Karpas-422 (cell line): ENCODE data around the gene CLEC2L. TPM values are rescaled to one million over a fixed set of nuclear protein-coding genes. Genes with fewer than 3 reads are reported as not detected.

ENCODE experiments used
- DNase-seq: peaks from one replicate; pipeline ENCODE4 v3.0.0-alpha.2; 2015
- H2AFZ ChIP-seq: fragments of 200-600 bp; sonication (generic); 2 replicates; pipeline ENCODE4 v1.6.1; 2014; ENCODE audit warnings: antibody characterized with exemption, low read length, mixed read lengths
- H3K27ac ChIP-seq: fragments of 200-600 bp; sonication (generic); 2 replicates; pipeline ENCODE4 v1.5.1; 2014; ENCODE audit warnings: mild to moderate bottlenecking, low read length, moderate library complexity
- H3K27me3 ChIP-seq: fragments of 200-600 bp; sonication (generic); 2 replicates; pipeline ENCODE4 v1.6.1; 2014; ENCODE audit warnings: low read length, mixed read lengths
- H3K36me3 ChIP-seq: fragments of 200-600 bp; sonication (generic); 2 replicates; pipeline ENCODE4 v1.6.1; 2014; ENCODE audit warnings: low read length, mixed read lengths; ENCODE audit not compliant: insufficient read depth
- H3K4me1 ChIP-seq: fragments of 200-600 bp; sonication (generic); 2 replicates; pipeline ENCODE4 v1.6.1; 2014; ENCODE audit warnings: mild to moderate bottlenecking, low read length, mixed read lengths
- H3K4me2 ChIP-seq: fragments of 200-600 bp; sonication (generic); 2 replicates; pipeline ENCODE4 v1.6.1; 2014; ENCODE audit warnings: low read length, low read depth, mild to moderate bottlenecking; ENCODE audit not compliant: poor library complexity, severe bottlenecking
- H3K4me3 ChIP-seq: fragments of 200-600 bp; sonication (generic); 2 replicates; pipeline ENCODE4 v1.5.1; 2014; ENCODE audit warnings: mild to moderate bottlenecking, antibody characterized with exemption, low read length, mixed read lengths
- H3K79me2 ChIP-seq: fragments of 200-600 bp; sonication (generic); 2 replicates; pipeline ENCODE4 v1.6.1; 2014; ENCODE audit warnings: mild to moderate bottlenecking, low read length, mixed read lengths
- H3K9ac ChIP-seq: fragments of 200-600 bp; sonication (generic); 2 replicates; pipeline ENCODE4 v1.6.0; 2014; ENCODE audit warnings: low read length
- H3K9me2 ChIP-seq: fragments of 200-600 bp; sonication (generic), shearing (Covaris generic); replicated peaks from 2 replicates; pipeline ENCODE4 v1.6.0; 2014; ENCODE audit warnings: mild to moderate bottlenecking, low read length, moderate library complexity; ENCODE audit not compliant: insufficient read depth
- H3K9me3 ChIP-seq: fragments of 300-700, 200-600 bp; sonication (generic); 2 replicates; pipeline ENCODE4 v1.6.1; 2014; ENCODE audit warnings: low read length, mixed read lengths
- H4K20me1 ChIP-seq: fragments of 200-600 bp; sonication (generic); 2 replicates; pipeline ENCODE4 v1.6.1; 2014; ENCODE audit warnings: mild to moderate bottlenecking, antibody characterized with exemption, low read length, low read depth; ENCODE audit not compliant: insufficient read depth
- total RNA-seq: library from RNA; depleted of rRNA; stranded (reverse); fragments of >200 nt; shearing (Covaris generic); gene quantifications from 2 replicates; pipeline ENCODE4 v1.2.3, GENCODE V29; 2014; ENCODE audit warnings: low replicate concordance

Gene CLEC2L
- total RNA-seq, 1 experiment from 2014 or later = not detected

DNA sequence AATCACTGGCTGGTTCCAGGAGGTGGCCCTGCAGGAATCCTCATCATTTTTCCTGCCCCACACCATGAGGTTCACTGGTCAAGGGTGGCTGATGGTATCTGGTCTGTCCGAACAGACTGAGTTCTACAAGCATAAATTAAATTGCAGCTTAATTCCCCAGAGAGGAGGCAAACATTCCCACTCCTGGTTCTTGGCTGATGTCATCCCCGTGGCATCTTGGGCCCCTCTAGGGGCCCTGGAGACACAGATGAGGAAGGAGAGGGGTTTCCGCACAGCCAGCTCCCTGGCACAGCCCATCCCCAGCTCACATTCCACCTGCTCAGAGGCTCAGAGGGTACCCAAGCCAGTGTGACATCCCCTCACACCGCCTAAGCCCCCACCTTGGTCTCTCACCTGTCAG, 34.7 kb upstream of the CLEC2L start:
- Histone ChIP-seq H3K27ac (no peak overlapping the region), H3K4me2 (no peak overlapping the region), H3K9ac (no peak overlapping the region), H4K20me1 (no peaks in the 10 kb centered on the region), H3K9me2 (no peaks in the 10 kb centered on the region), H3K36me3 (no peaks in the 10 kb centered on the region), H3K79me2 (no peaks in the 10 kb centered on the region), H3K4me1 (no peaks in the 10 kb centered on the region), H2AFZ (no peak overlapping the region), H3K27me3 (no peaks in the 10 kb centered on the region), H3K9me3 (no peaks in the 10 kb centered on the region), H3K4me3 (no peak overlapping the region)
- DNase-seq = no peak

DNA sequence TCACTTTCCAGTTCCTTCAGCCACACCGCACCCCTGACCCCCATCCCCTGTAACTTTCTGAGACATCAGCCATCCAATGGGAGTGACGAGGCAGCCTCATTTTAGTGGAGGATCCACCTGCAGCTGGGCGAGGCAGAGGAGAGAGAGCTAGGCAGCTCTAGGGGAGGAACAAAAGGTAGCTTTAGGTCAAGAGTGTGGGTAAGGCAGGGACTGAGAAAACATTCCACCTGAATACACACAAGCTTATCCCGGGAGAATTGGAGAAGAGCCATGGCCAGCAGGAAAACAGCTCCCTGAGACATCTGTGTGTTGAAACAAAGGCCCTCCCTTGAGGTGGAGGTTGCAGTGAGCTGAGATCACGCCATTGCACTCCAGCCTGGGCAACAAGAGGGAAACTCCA, 33.4 kb upstream of the CLEC2L start:
- Histone ChIP-seq H3K4me3 (no peak overlapping the region), H3K36me3 (no peaks in the 10 kb centered on the region), H3K9ac (no peak overlapping the region), H3K9me2 (no peaks in the 10 kb centered on the region), H4K20me1 (no peaks in the 10 kb centered on the region), H3K9me3 (no peaks in the 10 kb centered on the region), H2AFZ (no peak overlapping the region), H3K27me3 (no peaks in the 10 kb centered on the region), H3K4me1 (no peaks in the 10 kb centered on the region), H3K79me2 (no peaks in the 10 kb centered on the region), H3K4me2 (no peak overlapping the region), H3K27ac (no peak overlapping the region)
- no peak for DNase-seq

DNA sequence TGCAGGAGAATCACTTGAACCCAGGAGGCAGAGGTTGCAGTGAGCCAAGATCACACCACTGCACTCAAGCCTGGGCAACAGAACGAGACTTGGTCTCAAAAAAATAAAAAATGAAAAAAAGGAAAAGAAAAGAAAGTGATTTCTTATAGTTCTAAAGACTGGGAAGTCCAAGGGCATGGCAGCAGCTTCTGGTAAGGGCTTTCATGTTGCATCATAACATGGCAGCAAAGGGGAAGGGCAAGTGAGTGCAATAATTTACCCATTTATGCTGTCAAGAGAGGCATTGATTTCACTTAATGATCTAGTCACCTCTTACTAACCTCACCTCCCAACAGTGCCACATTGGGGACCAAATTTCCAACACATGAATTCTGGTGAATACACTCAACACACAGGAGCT, 31.2 kb upstream of the CLEC2L start:
- no peak overlapping the region for H2AFZ ChIP-seq
- no peaks in the 10 kb centered on the region for H4K20me1 ChIP-seq
- no peak overlapping the region for H3K9ac ChIP-seq

DNA sequence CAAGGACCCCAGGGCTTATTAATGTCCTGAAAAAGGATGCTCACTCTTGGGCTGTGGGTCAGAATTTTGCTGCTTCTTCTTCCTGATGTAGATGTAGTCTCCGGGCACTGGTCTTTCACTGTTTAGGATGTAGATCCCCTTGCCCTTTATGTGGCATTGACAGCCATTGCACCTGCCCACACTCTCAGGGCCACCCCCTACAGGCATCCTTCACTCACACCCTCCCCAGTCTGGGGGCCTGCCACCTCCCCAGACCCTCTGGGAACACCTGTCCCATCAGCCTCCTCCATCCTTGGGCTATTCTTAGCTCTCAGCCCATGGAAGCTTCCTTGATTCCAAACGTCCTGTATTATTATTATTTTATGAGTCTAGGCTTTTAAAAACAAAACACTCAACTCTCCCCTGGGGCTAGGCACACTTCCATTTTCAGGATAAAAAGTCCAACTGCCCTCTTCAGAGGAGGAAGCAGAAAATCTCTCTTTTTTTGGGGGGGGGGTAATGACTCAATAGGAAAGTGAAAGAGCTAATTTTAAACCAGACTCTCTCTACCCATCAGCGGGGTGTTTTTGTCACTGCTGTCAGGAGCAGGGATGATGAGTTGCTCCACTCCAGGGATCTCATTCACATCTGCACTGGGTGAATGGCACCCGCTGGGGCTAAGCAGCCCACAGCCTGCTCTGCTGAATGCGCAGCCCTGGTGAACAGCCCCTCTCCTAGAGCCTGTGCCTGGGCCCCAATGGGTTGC, 28.5 kb upstream of the CLEC2L start:
- Histone ChIP-seq H3K4me2 (no peak overlapping the region), H3K9me3 (no peaks in the 10 kb centered on the region), H3K79me2 (no peaks in the 10 kb centered on the region), H3K9me2 (no peaks in the 10 kb centered on the region), H3K36me3 (no peaks in the 10 kb centered on the region), H3K9ac (no peak overlapping the region), H3K27me3 (no peaks in the 10 kb centered on the region), H2AFZ (no peak overlapping the region), H3K27ac (no peak overlapping the region), H4K20me1 (no peaks in the 10 kb centered on the region), H3K4me3 (no peak overlapping the region), H3K4me1 (no peaks in the 10 kb centered on the region)
- no peak for DNase-seq

More for the DNA sequence above, 31.2 kb upstream of the CLEC2L start:
- Histone ChIP-seq H3K4me3 (no peak overlapping the region), H3K27ac (no peak overlapping the region), H3K9me3 (no peaks in the 10 kb centered on the region), H3K9me2 (no peaks in the 10 kb centered on the region), H3K79me2 (no peaks in the 10 kb centered on the region), H3K4me1 (no peaks in the 10 kb centered on the region), H3K4me2 (no peak overlapping the region), H3K36me3 (no peaks in the 10 kb centered on the region), H3K27me3 (no peaks in the 10 kb centered on the region)
- DNase-seq = no peak

DNA sequence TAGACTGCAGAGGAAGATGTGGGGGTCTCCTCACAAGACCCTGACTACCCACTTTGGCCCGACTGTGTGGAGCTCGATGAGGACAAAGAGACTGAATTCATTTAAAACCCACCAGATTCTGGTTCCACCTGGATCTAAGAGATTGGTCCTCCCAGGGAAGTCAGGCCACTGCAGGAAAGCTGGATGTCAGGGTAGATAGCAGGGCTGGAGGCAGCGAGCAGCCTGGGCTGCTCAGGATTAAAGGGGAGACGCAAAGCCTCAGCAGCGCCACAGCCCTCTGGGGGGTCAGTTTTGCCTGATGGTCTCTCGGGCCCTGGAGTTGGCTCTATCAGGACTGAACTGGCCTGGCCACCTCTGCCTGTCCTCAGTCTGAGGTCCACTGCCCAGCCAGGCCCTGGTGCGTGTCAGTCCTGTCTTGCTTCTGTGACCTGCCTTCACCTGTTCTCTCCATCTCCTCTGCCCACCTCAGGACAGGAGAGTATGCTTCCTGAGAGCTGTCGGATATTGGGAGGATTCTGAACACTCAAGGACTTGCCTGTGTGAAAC, 27.8 kb upstream of the CLEC2L start:
- no peaks in the 10 kb centered on the region for H3K27me3 ChIP-seq
- H2AFZ ChIP-seq = no peak overlapping the region
- no peak overlapping the region for H3K27ac ChIP-seq
- no peak for DNase-seq
- H3K9me2 ChIP-seq = no peaks in the 10 kb centered on the region
- no peaks in the 10 kb centered on the region for H3K4me1 ChIP-seq
- no peak overlapping the region for H3K9ac ChIP-seq
- no peaks in the 10 kb centered on the region for H3K79me2 ChIP-seq
- H3K9me3 ChIP-seq = no peaks in the 10 kb centered on the region
- no peak overlapping the region for H3K4me3 ChIP-seq
- H4K20me1 ChIP-seq = no peaks in the 10 kb centered on the region
- no peaks in the 10 kb centered on the region for H3K36me3 ChIP-seq
- H3K4me2 ChIP-seq = no peak overlapping the region

DNA sequence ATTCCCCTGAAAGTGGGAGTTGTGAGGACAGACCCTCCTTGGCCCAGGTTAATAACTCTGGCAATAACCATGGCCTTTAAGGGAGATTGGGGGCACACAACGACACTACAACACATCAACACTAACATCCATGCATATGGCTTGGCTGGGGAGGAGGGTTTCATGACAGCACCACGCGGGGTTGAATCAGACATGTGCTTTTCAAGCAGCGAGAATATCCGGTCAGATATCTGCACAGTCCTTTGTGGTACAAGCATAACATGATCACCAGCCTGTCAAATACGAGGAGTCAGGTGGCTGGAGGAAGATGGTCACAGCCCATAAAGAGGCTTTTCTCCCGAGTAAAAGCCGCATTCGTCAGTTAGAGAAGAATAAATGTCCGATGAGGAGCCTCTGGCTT, 27.0 kb upstream of the CLEC2L start:
- H3K4me2 ChIP-seq = no peak overlapping the region
- no peaks in the 10 kb centered on the region for H3K36me3 ChIP-seq
- no peak for DNase-seq
- no peaks in the 10 kb centered on the region for H3K9me3 ChIP-seq
- H3K4me1 ChIP-seq = no peaks in the 10 kb centered on the region
- H3K4me3 ChIP-seq = no peak overlapping the region
- H3K9ac ChIP-seq = no peak overlapping the region
- no peak overlapping the region for H2AFZ ChIP-seq
- no peaks in the 10 kb centered on the region for H3K9me2 ChIP-seq
- no peak overlapping the region for H3K27ac ChIP-seq
- no peaks in the 10 kb centered on the region for H3K27me3 ChIP-seq
- no peaks in the 10 kb centered on the region for H4K20me1 ChIP-seq
- H3K79me2 ChIP-seq = no peaks in the 10 kb centered on the region

DNA sequence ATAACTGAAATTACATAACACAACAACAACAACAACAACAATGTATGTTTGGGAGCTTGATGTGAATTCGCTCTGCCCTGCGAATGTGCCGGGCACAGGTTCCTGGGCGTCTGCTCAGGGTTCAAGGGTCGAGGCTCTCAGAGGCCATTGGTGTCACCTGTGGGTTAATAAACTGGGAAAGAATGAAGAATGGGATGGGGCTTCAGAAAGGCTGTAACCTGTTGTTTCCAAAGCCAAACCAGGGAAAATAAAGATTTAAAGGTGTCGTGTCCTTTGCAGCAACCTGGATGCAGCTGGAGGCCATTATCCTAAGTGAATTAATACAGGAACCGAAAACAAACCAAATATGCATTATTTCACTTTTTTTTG, 22.7 kb upstream of the CLEC2L start:
- H4K20me1 ChIP-seq = no peaks in the 10 kb centered on the region
- no peak overlapping the region for H3K27ac ChIP-seq
- H3K4me3 ChIP-seq = no peak overlapping the region
- no peaks in the 10 kb centered on the region for H3K27me3 ChIP-seq
- H3K4me2 ChIP-seq = no peak overlapping the region
- no peak for DNase-seq
- H3K79me2 ChIP-seq = no peaks in the 10 kb centered on the region
- H3K4me1 ChIP-seq = no peaks in the 10 kb centered on the region
- no peaks in the 10 kb centered on the region for H3K9me2 ChIP-seq
- no peak overlapping the region for H2AFZ ChIP-seq
- no peaks in the 10 kb centered on the region for H3K9me3 ChIP-seq
- H3K9ac ChIP-seq = no peak overlapping the region
- H3K36me3 ChIP-seq = no peaks in the 10 kb centered on the region

DNA sequence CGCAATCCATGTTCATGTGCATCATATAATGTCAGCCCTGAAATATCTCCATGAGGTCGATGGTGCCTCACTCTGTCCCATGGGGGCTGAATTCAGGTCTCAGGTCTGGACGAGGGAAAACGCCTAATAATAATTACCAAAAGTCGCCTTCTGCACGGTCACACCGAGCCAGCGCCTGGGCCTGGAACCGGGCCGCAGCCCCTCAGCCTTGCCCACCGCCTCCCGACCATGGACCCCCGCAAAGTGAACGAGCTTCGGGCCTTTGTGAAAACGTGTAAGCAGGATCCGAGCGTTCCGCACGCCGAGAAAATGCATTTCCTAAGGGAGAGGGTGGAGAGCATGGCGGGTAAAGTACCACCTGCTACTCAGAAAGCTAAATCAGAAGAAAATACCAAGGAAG, 21.3 kb upstream of the CLEC2L start:
- H3K9me2 ChIP-seq = no peaks in the 10 kb centered on the region
- no peak overlapping the region for H3K9ac ChIP-seq
- no peaks in the 10 kb centered on the region for H3K9me3 ChIP-seq
- H3K27me3 ChIP-seq = no peaks in the 10 kb centered on the region
- no peak for DNase-seq
- H2AFZ ChIP-seq = no peak overlapping the region
- no peaks in the 10 kb centered on the region for H3K36me3 ChIP-seq
- H3K4me3 ChIP-seq = no peak overlapping the region
- no peaks in the 10 kb centered on the region for H3K79me2 ChIP-seq
- H4K20me1 ChIP-seq = no peaks in the 10 kb centered on the region
- H3K4me1 ChIP-seq = no peaks in the 10 kb centered on the region
- no peak overlapping the region for H3K4me2 ChIP-seq
- no peak overlapping the region for H3K27ac ChIP-seq
